ENCODE data around the gene ZNF584.
A peak's percentile ranks its signal among the peaks of the same experiment; 100 is the strongest.
"Not testable (repeated sequence)": the region's sequence is repeated elsewhere in the genome, so short reads cannot be mapped to it uniquely, and the experiment has no call there.

The ZNF584 gene

GRCh38 chr19:58403920-58404478 is 4.5 kb upstream of the ZNF584 start:
- DNase-seq (ENCODE audit: low read depth), result not testable (repeated sequence)

- DNase-seq (ENCODE audit: low read depth), result no peak
Observed at GRCh38 chr19:58406818-58407657, 1.4 kb upstream of the ZNF584 start.

- no peak for DNase-seq (ENCODE audit: low read depth)
Observed at GRCh38 chr19:58407658-58408151, 744 bp upstream of the ZNF584 start.

GRCh38 chr19:58409010-58409790 is 751 bp downstream of the ZNF584 start:
- DNase-seq (ENCODE audit: low read depth), result no peak

GRCh38 chr19:58416604-58417003 is 8.2 kb downstream of the ZNF584 start:
- DNase-seq (ENCODE audit: low read depth), result no peak

GRCh38 chr19:58417071-58417470 is 8.6 kb downstream of the ZNF584 start:
- DNase-seq (ENCODE audit: low read depth), result no peak

GRCh38 chr19:58428617-58429016 is 20.2 kb downstream of the ZNF584 start:
- DNase-seq (ENCODE audit: low read depth), result no peak

GRCh38 chr19:58429745-58430144 is 21.3 kb downstream of the ZNF584 start:
- no peak for DNase-seq (ENCODE audit: low read depth)

GRCh38 chr19:58434217-58434616 is 25.8 kb downstream of the ZNF584 start:
- DNase-seq (ENCODE audit: low read depth), result no peak

- DNase-seq (ENCODE audit: low read depth), result peak; percentile 92
Observed at GRCh38 chr19:58439576-58440554, 31.4 kb downstream of the ZNF584 start, which contains the start of gene ZNF132. ZNF132 (minus strand) TSS chr19:58440153; CDS start chr19:58439821, 332 bp downstream.

GRCh38 chr19:58440556-58440955 is 32.1 kb downstream of the ZNF584 start:
- DNase-seq (ENCODE audit: low read depth), result no peak

- not testable (repeated sequence) for DNase-seq (ENCODE audit: low read depth)
Observed at GRCh38 chr19:58442986-58443385, 34.5 kb downstream of the ZNF584 start.

- not testable (repeated sequence) for DNase-seq (ENCODE audit: low read depth)
Observed at GRCh38 chr19:58448860-58449259, 40.4 kb downstream of the ZNF584 start.

- DNase-seq (ENCODE audit: low read depth), result not testable (repeated sequence)
Observed at GRCh38 chr19:58449980-58450379, 41.5 kb downstream of the ZNF584 start.

- no peak for DNase-seq (ENCODE audit: low read depth)
Observed at GRCh38 chr19:58450856-58451357, 42.5 kb downstream of the ZNF584 start.

- DNase-seq (ENCODE audit: low read depth), result peak; percentile 95
Observed at GRCh38 chr19:58451358-58452101, 43.1 kb downstream of the ZNF584 start, which contains the start of gene ZNF324B. ZNF324B (plus strand) TSS chr19:58451622; CDS start chr19:58453702, 2,080 bp downstream.

GRCh38 chr19:58453743-58454142 is 45.3 kb downstream of the ZNF584 start:
- DNase-seq (ENCODE audit: low read depth), result no peak

- DNase-seq (ENCODE audit: low read depth), result no peak
Observed at GRCh38 chr19:58455306-58455705, 46.9 kb downstream of the ZNF584 start.

- DNase-seq (ENCODE audit: low read depth), result no peak
Observed at GRCh38 chr19:58456111-58456510, 47.7 kb downstream of the ZNF584 start.

- no peak for DNase-seq (ENCODE audit: low read depth)
Observed at GRCh38 chr19:58460039-58460438, 51.6 kb downstream of the ZNF584 start.
